Activated CD4-positive, alpha-beta T cell treated with anti-CD3 and anti-CD28 coated beads for 36 hours (primary cell): ENCODE results near the gene HAL. TPM values are rescaled to one million over a fixed set of nuclear protein-coding genes. Genes with fewer than 3 reads are reported as not detected.

ENCODE experiments used
- ATAC-seq: fragments of 200-7000 bp; cut with Tn5 transposase; one replicate; pipeline ENCODE4 v1.10.0; 2021; ENCODE audit warnings: mild to moderate bottlenecking, moderate library complexity
- CTCF ChIA-PET: fragments of 350-600 bp; sonication (Branson Sonifier 250); formaldehyde crosslinking; loops from one replicate; lab custom pipeline; 2021; ENCODE audit warnings: antibody characterized with exemption; lab: Charles Lee
- POLR2A ChIA-PET: fragments of 350-600 bp; sonication (Branson Sonifier 250); formaldehyde crosslinking; loops from one replicate; lab custom pipeline; 2021; ENCODE audit warnings: antibody characterized with exemption, inconsistent platforms; lab: Charles Lee
- DNase-seq: peaks from one replicate; pipeline ENCODE4 v3.0.0-alpha.2; 2020
- H3K27ac Mint-ChIP-seq: one replicate; pipeline ENCODE4 v1.8.0; 2021; ENCODE audit warnings: mixed read lengths
- H3K27me3 Mint-ChIP-seq: one replicate; pipeline ENCODE4 v1.8.0; 2021; ENCODE audit warnings: mixed read lengths
- H3K36me3 Mint-ChIP-seq: one replicate; pipeline ENCODE4 v1.8.0; 2021; ENCODE audit warnings: low read depth, mixed read lengths
- H3K4me1 Mint-ChIP-seq: one replicate; pipeline ENCODE4 v1.8.0; 2021; ENCODE audit warnings: mixed read lengths
- H3K4me3 Mint-ChIP-seq: one replicate; pipeline ENCODE4 v1.8.0; 2021; ENCODE audit warnings: mild to moderate bottlenecking, moderate library complexity, mixed read lengths
- H3K9me3 Mint-ChIP-seq: one replicate; pipeline ENCODE4 v1.8.0; 2021; ENCODE audit warnings: low read depth, mixed read lengths
- intact Hi-C, 2 experiments: fragments of 100-400 bp; cut with DNase I in 1 of 2; cut with micrococcal nuclease in 1 of 2; formaldehyde crosslinking; loops; one replicate each; pipeline versions ENCODE4 v1.14.2 to v1.15.1; 2022 to 2024; cut with DNase I, micrococcal nuclease
- total RNA-seq, 2 experiments: library from RNA; stranded (reverse); gene quantifications; one replicate each; pipeline ENCODE4 v1.2.3, GENCODE V29; 2021

Gene HAL
- total RNA-seq, 2 experiments from 2014 or later = 0.25 to 0.40 TPM

DNA sequence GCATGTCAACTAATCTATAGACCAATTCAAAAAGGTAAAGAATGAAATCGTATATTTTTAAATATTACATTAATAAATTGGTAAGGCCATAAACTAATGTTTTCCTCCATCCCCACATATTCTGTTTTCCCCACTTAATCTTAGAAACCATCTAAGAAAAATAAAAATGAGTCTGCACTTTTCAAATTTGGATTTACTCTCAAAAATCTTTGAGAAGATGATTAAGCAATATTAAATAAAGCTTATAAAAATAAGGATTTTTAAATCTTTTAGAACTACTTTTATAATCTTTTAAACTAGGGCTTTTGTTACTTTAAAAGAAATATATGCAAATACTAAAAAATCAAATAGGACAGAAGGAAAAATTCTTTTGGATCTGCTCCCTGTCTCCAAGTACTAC lies 10.6 kb upstream of the HAL start:
- POLR2A ChIA-PET = no interaction called here
- H3K27ac Mint-ChIP-seq = no peak overlapping the region
- no peak for ATAC-seq

DNA sequence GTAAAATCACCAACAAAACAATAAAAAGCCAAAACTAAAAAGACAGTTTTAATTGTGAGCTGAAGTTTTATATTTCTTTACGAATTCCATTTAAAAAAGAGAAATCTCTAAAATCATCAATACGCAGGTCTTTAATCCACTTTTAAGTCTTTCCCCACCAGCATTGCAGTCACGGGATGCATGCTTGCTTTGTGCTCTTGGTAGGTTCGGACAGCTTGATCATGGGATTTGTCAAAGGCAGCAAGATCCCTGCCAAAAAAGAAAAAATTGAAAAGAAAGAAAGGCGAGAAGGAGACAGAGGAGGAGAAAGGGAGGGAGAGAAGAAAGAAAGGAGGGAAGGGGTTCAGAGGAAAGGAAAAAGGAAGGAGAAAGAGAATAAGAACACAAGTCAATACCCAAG lies 4.7 kb upstream of the HAL start:
- no peaks in the 10 kb centered on the region for H3K27me3 Mint-ChIP-seq
- peaks cover 11% of the 10 kb centered on the region for H3K4me1 Mint-ChIP-seq
- H3K36me3 Mint-ChIP-seq = peaks cover 22% of the 10 kb centered on the region
- no peaks in the 10 kb centered on the region for H3K9me3 Mint-ChIP-seq
- H3K27ac Mint-ChIP-seq = no peak overlapping the region
- H3K4me3 Mint-ChIP-seq = no peak overlapping the region
- ATAC-seq = no peak
- CTCF ChIA-PET = interaction anchor here (0.6 to 6.1 kb wide), 7 partner anchors 9 to 255 kb away, joined by 3 to 82 read pairs (median 4); no protein-coding TSS in a partner anchor
- DNase-seq = no peak
- POLR2A ChIA-PET = no interaction called here
- intact Hi-C loops = no loop called here

More for the DNA sequence above, 10.6 kb upstream of the HAL start:
- Mint-ChIP-seq H3K4me1 (no peaks in the 10 kb centered on the region), H3K4me3 (no peak overlapping the region), H3K9me3 (no peaks in the 10 kb centered on the region), H3K27me3 (no peaks in the 10 kb centered on the region), H3K36me3 (peaks cover 40% of the 10 kb centered on the region)
- DNase-seq = no peak
- CTCF ChIA-PET = interaction anchor here (1.7 to 2.4 kb wide), 2 partner anchors 8 to 41 kb away, joined by 5 to 9 read pairs; no protein-coding TSS in a partner anchor
- intact Hi-C loops = no loop called here

GRCh38 chr12:95999484-95999883 lies 3.3 kb upstream of the HAL start:
- H3K27ac Mint-ChIP-seq = no peak overlapping the region
- POLR2A ChIA-PET = interaction anchor here (2.3 kb wide), 1 partner anchor 36 kb away, joined by 5 read pairs; the partner anchor contains the start of gene LTA4H

GRCh38 chr12:95998611-95999286 lies 2.6 kb upstream of the HAL start:
- peak overlapping the region; percentile 10 for H3K27ac Mint-ChIP-seq
- H3K36me3 Mint-ChIP-seq = peaks cover 11% of the 10 kb centered on the region
- H3K27me3 Mint-ChIP-seq = no peaks in the 10 kb centered on the region
- peaks cover 11% of the 10 kb centered on the region for H3K4me1 Mint-ChIP-seq
- H3K4me3 Mint-ChIP-seq = no peak overlapping the region
- intact Hi-C loops = loop anchor here (1.0 to 5.0 kb wide), 5 partner anchors 56 to 376 kb away; partner anchors contain the start of genes AMDHD1 (in 1 of the 2) and CCDC38 (in 1 of the 2)
- POLR2A ChIA-PET = interaction anchor here (0.9 to 2.3 kb wide), 2 partner anchors 37 to 56 kb away, joined by 4 to 5 read pairs; partner anchors contain the start of genes AMDHD1 and LTA4H
- CTCF ChIA-PET = interaction anchor here (0.6 to 6.1 kb wide), 37 partner anchors 9 to 735 kb away, joined by 3 to 82 read pairs (median 4); partner anchors contain the start of genes AMDHD1, CCDC38, CFAP54 and LTA4H
- ATAC-seq (peak; percentile 98), DNase-seq (peak; percentile 70)
- no peaks in the 10 kb centered on the region for H3K9me3 Mint-ChIP-seq

More at GRCh38 chr12:95999484-95999883, 3.3 kb upstream of the HAL start:
- intact Hi-C loops = loop anchor here in 1 of 2 experiments (2.0 to 5.0 kb wide), 4 partner anchors 57 to 377 kb away; partner anchors contain the start of genes AMDHD1 and CCDC38
- CTCF ChIA-PET = interaction anchor here (0.7 to 6.1 kb wide), 16 partner anchors 8 to 734 kb away, joined by 3 to 82 read pairs (median 4); partner anchors contain the start of genes AMDHD1, CCDC38 and CFAP54
- Mint-ChIP-seq H3K9me3 (no peaks in the 10 kb centered on the region), H3K4me1 (peaks cover 11% of the 10 kb centered on the region), H3K4me3 (no peak overlapping the region), H3K36me3 (peaks cover 11% of the 10 kb centered on the region), H3K27me3 (no peaks in the 10 kb centered on the region)
- ATAC-seq (no peak), DNase-seq (no peak)

GRCh38 chr12:95997911-95998510 lies 1.9 kb upstream of the HAL start:
- ATAC-seq (peak; percentile 38), DNase-seq (peak; percentile 20)
- Mint-ChIP-seq H3K4me3 (no peak overlapping the region), H3K27ac (no peak overlapping the region), H3K4me1 (peaks cover 11% of the 10 kb centered on the region), H3K36me3 (peaks cover 11% of the 10 kb centered on the region), H3K27me3 (no peaks in the 10 kb centered on the region), H3K9me3 (no peaks in the 10 kb centered on the region)
- intact Hi-C loops = loop anchor here (1.0 to 5.0 kb wide), 5 partner anchors 55 to 375 kb away; partner anchors contain the start of genes AMDHD1 (in 1 of the 2) and CCDC38 (in 1 of the 2)
- ChIA-PET CTCF (interaction anchor here (0.6 to 6.1 kb wide), 26 partner anchors 8 to 519 kb away, joined by 3 to 82 read pairs (median 6); partner anchors contain the start of genes AMDHD1 and CCDC38), POLR2A (interaction anchor here (0.9 to 2.3 kb wide), 2 partner anchors 38 to 55 kb away, joined by 4 to 5 read pairs; partner anchors contain the start of genes AMDHD1 and LTA4H)

DNA sequence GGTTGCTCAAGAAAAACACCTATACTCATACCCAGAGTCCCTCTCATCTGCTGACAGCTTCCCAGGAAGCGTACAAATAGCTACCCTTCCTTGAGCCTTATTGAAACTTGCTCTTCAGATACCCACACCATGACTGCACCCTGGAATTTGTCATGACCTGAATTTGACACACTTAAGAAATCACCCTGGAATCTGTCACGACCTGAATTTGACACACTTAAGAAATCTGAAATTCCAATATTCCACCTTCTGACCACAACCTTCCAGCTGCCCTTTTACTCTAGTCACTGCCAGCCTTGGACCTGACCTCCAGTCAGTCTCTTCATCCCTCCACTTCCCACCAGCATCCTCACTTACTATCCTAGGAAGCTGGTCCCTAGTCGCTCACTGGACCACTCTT lies 1.1 kb upstream of the HAL start:
- POLR2A ChIA-PET = interaction anchor here (0.6 kb wide), 1 partner anchor 520 kb away, joined by 5 read pairs; no protein-coding TSS in a partner anchor
- intact Hi-C loops = loop anchor here in 1 of 2 experiments (5.0 kb wide), 1 partner anchor 170 kb away; no protein-coding TSS in a partner anchor
- Mint-ChIP-seq H3K9me3 (no peaks in the 10 kb centered on the region), H3K36me3 (peaks cover 7% of the 10 kb centered on the region), H3K27ac (no peak overlapping the region), H3K4me1 (peaks cover 11% of the 10 kb centered on the region), H3K27me3 (no peaks in the 10 kb centered on the region), H3K4me3 (no peak overlapping the region)
- CTCF ChIA-PET = interaction anchor here (6.1 kb wide), 1 partner anchor 80 kb away, joined by 82 read pairs; no protein-coding TSS in a partner anchor
- no peak for DNase-seq
- ATAC-seq = no peak

DNA sequence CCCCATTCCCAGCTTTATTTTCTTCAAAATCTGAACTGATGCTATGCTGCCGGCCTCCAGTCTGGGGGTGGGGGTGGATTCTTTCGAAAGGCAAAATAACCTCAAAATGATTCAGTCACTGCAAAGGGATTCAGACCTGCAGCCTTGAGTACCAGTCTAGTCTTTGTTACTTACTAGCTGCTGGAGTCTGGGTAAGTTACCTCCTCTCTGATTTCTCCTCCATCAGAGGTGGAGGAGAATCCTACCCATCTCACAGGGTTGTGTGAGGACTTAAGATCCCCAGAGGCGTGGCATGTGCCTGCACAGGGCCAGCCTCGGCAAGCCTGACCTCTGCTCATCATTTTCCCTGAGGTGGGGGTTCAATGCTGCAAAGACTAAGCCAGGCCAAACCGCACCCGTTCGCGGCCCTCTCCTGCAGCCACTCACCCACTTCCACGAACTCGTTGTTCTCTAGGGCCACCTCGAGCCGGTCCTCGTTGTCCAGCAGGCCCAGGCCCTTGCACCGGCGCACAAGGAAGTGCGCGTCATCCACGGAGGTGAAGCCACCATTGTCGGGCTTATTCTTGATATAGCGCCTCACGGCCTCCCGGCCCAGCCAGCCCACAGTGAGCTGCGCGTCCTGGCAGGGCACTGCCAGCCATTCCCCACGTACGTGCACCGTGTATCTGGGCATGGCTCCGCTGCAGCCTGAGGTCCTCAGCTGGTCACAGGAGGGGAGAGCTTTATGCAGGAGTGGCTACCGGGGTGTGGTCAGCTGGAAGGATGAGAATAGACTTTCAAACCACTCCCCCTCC lies 709 bp downstream of the HAL start:
- Mint-ChIP-seq H3K4me1 (peaks cover 11% of the 10 kb centered on the region), H3K9me3 (no peaks in the 10 kb centered on the region), H3K27me3 (no peaks in the 10 kb centered on the region), H3K36me3 (peaks cover 6% of the 10 kb centered on the region), H3K4me3 (no peak overlapping the region), H3K27ac (no peak overlapping the region)
- intact Hi-C loops = loop anchor here in 1 of 2 experiments (5.0 kb wide), 1 partner anchor 168 kb away; no protein-coding TSS in a partner anchor
- ChIA-PET POLR2A (no interaction called here), CTCF (interaction anchor here (0.9 to 6.1 kb wide), 2 partner anchors 78 to 190 kb away, joined by 3 to 82 read pairs; no protein-coding TSS in a partner anchor)
- no peak for ATAC-seq
- DNase-seq = no peak

DNA sequence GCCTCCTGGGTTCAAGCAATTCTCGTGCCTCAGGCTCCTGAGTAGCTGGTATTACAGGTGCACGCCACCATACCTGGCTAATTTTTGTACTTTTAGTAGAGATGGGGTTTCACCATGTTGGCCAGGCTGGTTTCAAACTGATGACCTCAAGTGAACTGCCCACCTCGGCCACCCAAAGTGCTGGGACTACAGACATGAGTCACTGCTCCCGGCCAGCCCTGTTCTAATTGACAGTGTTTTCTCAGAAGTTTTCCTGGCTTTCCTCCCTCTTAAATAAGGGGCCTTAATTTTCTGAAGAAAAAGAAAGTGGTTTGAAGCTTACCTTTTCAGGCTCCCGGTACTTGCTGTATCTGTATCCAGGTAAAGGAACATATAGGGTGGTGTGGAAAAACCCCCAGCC lies 1.7 kb downstream of the HAL start:
- no peak overlapping the region for H3K4me3 Mint-ChIP-seq
- no peaks in the 10 kb centered on the region for H3K9me3 Mint-ChIP-seq
- ATAC-seq = no peak
- ChIA-PET CTCF (interaction anchor here (0.9 kb wide), 1 partner anchor 189 kb away, joined by 3 read pairs; no protein-coding TSS in a partner anchor), POLR2A (no interaction called here)
- intact Hi-C loops = no loop called here
- no peaks in the 10 kb centered on the region for H3K27me3 Mint-ChIP-seq
- peaks cover 11% of the 10 kb centered on the region for H3K4me1 Mint-ChIP-seq
- H3K27ac Mint-ChIP-seq = no peak overlapping the region
- H3K36me3 Mint-ChIP-seq = peaks cover 2% of the 10 kb centered on the region
- DNase-seq = no peak

DNA sequence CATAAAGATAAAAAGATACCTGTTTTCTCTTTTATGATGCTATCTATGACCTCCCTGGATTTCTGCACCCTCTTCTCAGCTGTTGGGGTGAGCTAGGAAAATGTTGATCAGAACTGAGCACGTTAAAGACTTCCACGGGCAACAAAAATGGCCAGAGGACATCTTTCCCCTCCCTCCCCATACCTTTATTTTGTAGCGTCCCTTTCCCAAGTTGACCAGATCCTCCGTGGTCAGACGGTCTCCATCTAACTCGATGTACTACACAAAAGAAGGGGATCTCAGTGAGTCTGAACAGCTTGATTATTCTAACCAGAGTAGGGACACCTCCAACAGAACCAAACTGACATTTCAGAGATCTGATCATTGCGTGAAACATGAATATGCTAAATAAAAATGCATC lies 2.2 kb downstream of the HAL start:
- Mint-ChIP-seq H3K4me3 (no peak overlapping the region), H3K36me3 (peaks cover 2% of the 10 kb centered on the region), H3K27ac (no peak overlapping the region), H3K9me3 (no peaks in the 10 kb centered on the region), H3K27me3 (no peaks in the 10 kb centered on the region), H3K4me1 (peaks cover 8% of the 10 kb centered on the region)
- ChIA-PET CTCF (interaction anchor here (1.1 kb wide), 1 partner anchor 221 kb away, joined by 3 read pairs; no protein-coding TSS in a partner anchor), POLR2A (no interaction called here)
- DNase-seq (no peak), ATAC-seq (no peak)
- intact Hi-C loops = no loop called here

GRCh38 chr12:95990136-95990535 lies 6.0 kb downstream of the HAL start:
- POLR2A ChIA-PET = no interaction called here
- no peaks in the 10 kb centered on the region for H3K4me1 Mint-ChIP-seq
- no peaks in the 10 kb centered on the region for H3K9me3 Mint-ChIP-seq
- DNase-seq (no peak), ATAC-seq (no peak)
- intact Hi-C loops = no loop called here
- H3K4me3 Mint-ChIP-seq = no peak overlapping the region
- H3K27ac Mint-ChIP-seq = no peak overlapping the region
- H3K27me3 Mint-ChIP-seq = no peaks in the 10 kb centered on the region
- CTCF ChIA-PET = interaction anchor here (0.6 to 1.6 kb wide), 5 partner anchors 9 to 112 kb away, joined by 3 to 6 read pairs (median 3); no protein-coding TSS in a partner anchor
- no peaks in the 10 kb centered on the region for H3K36me3 Mint-ChIP-seq
